Thoracic aorta (tissue), 2 donors: ENCODE results near the gene BCAM. TPM values are rescaled to one million over a fixed set of nuclear protein-coding genes. Genes with fewer than 3 reads are reported as not detected.
"Not testable (repeated sequence)": the region's sequence is repeated elsewhere in the genome, so short reads cannot be mapped to it uniquely, and the experiment has no call there.

Source experiments
- ATAC-seq: fragments of 150-250 bp; one replicate; pipeline ENCODE4 v1.8.0; 2017; ENCODE audit warnings: low read depth; ENCODE audit not compliant: insufficient number of reproducible peaks, low FRiP score
- DNase-seq: peaks from one replicate; pipeline ENCODE4 v3.0.0-alpha.2; 2020; ENCODE audit warnings: low spot score
- H3K27ac ChIP-seq, 2 donors: fragments of 200-600 bp; sonication (generic); 1 replicate in 1 of 2; 2 replicates in 1 of 2; pipeline ENCODE4 v1.5.1; 2016; ENCODE audit warnings: mild to moderate bottlenecking in 2 of 2, moderate library complexity in 2 of 2
- H3K27me3 ChIP-seq: fragments of 200-600 bp; sonication (generic); replicated peaks from 2 replicates; pipeline ENCODE4 v1.6.0; 2016; ENCODE audit warnings: mild to moderate bottlenecking; ENCODE audit not compliant: insufficient read depth
- H3K36me3 ChIP-seq: fragments of 200-600 bp; sonication (generic); one replicate; pipeline ENCODE4 v1.5.1; 2016
- H3K4me1 ChIP-seq, 2 donors: fragments of 200-600 bp; sonication (generic); 1 replicate in 1 of 2; 2 replicates in 1 of 2; pipeline versions ENCODE4 v1.5.1 to v1.6.0; 2016; ENCODE audit warnings: low read depth in 2 of 2, mild to moderate bottlenecking in 1 of 2; ENCODE audit not compliant: control insufficient read depth in 1 of 2
- H3K4me3 ChIP-seq: fragments of 200-600 bp; sonication (generic); 2 replicates; pipeline ENCODE4 v1.5.1; 2016; ENCODE audit warnings: mild to moderate bottlenecking
- H3K9me3 ChIP-seq: fragments of 200-600 bp; sonication (generic); 2 replicates; pipeline ENCODE4 v1.5.1; 2016
- CTCF ChIP-seq: fragments of 200-600 bp; sonication (generic); IDR thresholded peaks from one replicate; pipeline ENCODE4 v1.5.1; 2019; ENCODE audit warnings: antibody characterized with exemption
- total RNA-seq, 2 donors: library from RNA; depleted of rRNA; stranded (reverse); fragments of >200 nt; gene quantifications; one replicate each; pipeline versions ENCODE4 v1.1.0 to v1.2.3, GENCODE V29; 2016

The BCAM gene
- total RNA-seq, 2 donors from 2014 or later, result 77.7 to 178 TPM

DNA sequence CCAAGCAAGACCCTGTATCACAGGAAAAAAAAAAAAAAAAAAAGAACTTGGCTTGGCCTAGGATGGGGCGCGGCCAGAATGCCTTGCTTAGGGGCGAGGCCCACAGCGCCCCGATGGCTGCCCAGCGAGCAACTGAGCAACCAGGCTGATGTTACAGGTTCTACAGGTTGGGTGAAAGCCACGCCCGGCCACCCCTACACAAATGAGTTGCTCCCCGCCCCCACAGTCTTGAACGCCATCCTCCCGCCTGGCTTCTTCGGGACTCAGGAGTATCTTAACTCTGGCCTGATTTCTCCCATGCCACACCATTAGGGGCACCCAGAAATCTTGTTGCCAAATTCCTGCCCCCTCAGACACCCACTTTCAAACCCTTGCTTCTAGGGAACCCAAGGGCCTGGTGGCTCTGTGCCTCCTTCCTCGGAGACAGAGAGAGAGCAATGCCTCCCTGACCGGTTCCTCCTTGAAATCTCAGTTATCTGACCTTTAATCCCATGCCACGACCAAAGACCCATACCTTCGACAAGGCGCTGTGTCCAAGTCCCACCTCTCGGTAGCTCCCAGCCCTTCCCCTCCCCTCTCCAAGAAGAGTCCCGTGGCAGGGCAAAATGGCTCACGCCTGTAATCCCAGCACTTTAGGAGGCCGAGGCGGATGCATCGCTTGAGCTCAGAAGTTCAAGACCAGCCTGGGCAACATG lies 32.4 kb upstream of the BCAM start:
- Histone ChIP-seq H3K36me3 (no peaks in the 10 kb centered on the region), H3K27me3 (no peaks in the 10 kb centered on the region), H3K27ac (no peak overlapping the region), H3K9me3 (no peaks in the 10 kb centered on the region), H3K4me3 (no peak overlapping the region), H3K4me1 (no peaks in the 10 kb centered on the region)
- ATAC-seq, result no peak
- no peak for TF ChIP-seq CTCF
- DNase-seq, result no peak

GRCh38 chr19:44777715-44778347 lies 31.1 kb upstream of the BCAM start, which contains the start of gene CBLC:
CBLC (plus strand) TSS chr19:44777890; CDS start chr19:44777932, 42 bp downstream.
- Histone ChIP-seq H3K4me3 (no peak within 1 kb of the TSS), H3K36me3 (no peaks in the 10 kb centered on the region), H3K27ac (no peak within 1 kb of the TSS), H3K27me3 (no peaks in the 10 kb centered on the region), H3K4me1 (no peaks in the 10 kb centered on the region), H3K9me3 (no peaks in the 10 kb centered on the region)
- no peak for DNase-seq
- no peak for ATAC-seq
- TF ChIP-seq CTCF, result no peak

GRCh38 chr19:44779150-44779549 lies 29.8 kb upstream of the BCAM start:
- Histone ChIP-seq H3K9me3 (no peaks in the 10 kb centered on the region), H3K27ac (no peak overlapping the region), H3K4me3 (no peak overlapping the region), H3K27me3 (no peaks in the 10 kb centered on the region), H3K36me3 (no peaks in the 10 kb centered on the region), H3K4me1 (peaks cover 0 to 1% of the 10 kb centered on the region in 2 donors)
- ATAC-seq (no peak), DNase-seq (no peak)
- TF ChIP-seq CTCF, result no peak

DNA sequence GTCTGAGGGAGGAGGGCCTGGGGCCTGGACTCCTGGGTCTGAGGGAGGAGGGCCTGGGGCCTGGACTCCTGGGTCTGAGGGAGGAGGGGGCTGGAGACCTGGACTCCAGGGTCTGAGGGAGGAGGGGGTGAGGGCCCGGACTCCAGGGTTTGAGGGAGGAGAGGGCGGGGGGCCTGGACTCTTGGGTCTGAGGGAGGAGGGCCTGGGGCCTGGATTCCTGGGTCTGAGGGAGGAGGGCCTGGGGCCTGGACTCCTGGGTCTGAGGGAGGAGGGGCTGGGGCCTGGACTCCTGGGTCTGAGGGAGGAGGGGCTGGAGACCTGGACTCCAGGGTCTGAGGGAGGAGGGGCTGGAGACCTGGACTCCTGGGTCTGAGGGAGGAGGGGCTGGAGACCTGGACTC lies 27.2 kb upstream of the BCAM start:
- not testable (repeated sequence) for H3K4me1 ChIP-seq, H3K27me3 ChIP-seq, H3K9me3 ChIP-seq, H3K36me3 ChIP-seq, DNase-seq, ATAC-seq, H3K27ac ChIP-seq, H3K4me3 ChIP-seq

DNA sequence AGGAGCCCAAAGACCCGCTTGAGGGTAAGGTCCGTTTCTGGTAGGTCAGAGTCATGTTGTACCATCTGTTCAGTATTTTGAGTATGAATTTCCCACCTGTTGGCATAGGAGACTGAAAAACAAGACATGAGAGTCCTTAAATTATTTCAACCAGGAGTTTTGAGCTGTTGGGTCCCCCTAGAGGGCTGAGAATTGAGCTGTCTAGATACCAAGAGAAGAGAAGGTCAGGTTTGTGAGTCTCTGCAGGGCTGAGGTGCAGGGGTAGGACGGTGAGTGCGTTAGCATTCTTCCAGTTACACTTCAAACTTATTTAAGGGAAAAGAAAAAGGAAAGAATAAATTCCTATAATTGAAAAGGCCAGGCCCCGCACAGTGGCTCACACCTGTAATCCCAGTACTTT lies 26.2 kb upstream of the BCAM start:
- H3K27me3 ChIP-seq, result no peaks in the 10 kb centered on the region
- H3K36me3 ChIP-seq, result no peaks in the 10 kb centered on the region
- H3K9me3 ChIP-seq, result no peaks in the 10 kb centered on the region
- H3K4me1 ChIP-seq, result peaks cover 0 to 7% of the 10 kb centered on the region in 2 donors
- no peak for TF ChIP-seq CTCF
- H3K27ac ChIP-seq, result no peak overlapping the region
- H3K4me3 ChIP-seq, result no peak overlapping the region
- ATAC-seq (no peak), DNase-seq (no peak)
